ENCODE data around the gene ATMIN. TPM values are rescaled to one million over a fixed set of nuclear protein-coding genes. Genes with fewer than 3 reads are reported as not detected.
A peak's percentile ranks its signal among the peaks of the same experiment; 100 is the strongest.

Gene ATMIN
- total and polyA plus RNA-seq, 2 of the 13 experiments (the other 11 are each of a cell fraction or from before 2014, with no cell fraction given) = 34.6 to 60.4 TPM

GRCh38 chr16:81077076-81077940 lies 41.7 kb downstream of the ATMIN start, which contains the start of gene C16orf46 (continued):
- TF ChIP-seq NFE2L1 (CRISPR knock-in tag; IDR thresholded peaks at IDR 0.05; ENCODE audit: borderline replicate concordance) (no peak), GLI4 (CRISPR knock-in tag; IDR thresholded peaks at IDR 0.05; ENCODE audit: borderline replicate concordance) (peak; percentile 88; the same call in 1 of the 2 replicates), GLMP (CRISPR knock-in tag; IDR thresholded peaks at IDR 0.05; ENCODE audit: borderline replicate concordance) (no peak), SMAD9 (CRISPR knock-in tag; IDR thresholded peaks at IDR 0.05) (no peak), SRSF9 (IDR thresholded peaks at IDR 0.05; ENCODE audit: borderline replicate concordance, insufficient read depth, low read depth, low read length, poor library complexity, severe bottlenecking) (no peak), SAFB2 (CRISPR knock-in tag; IDR thresholded peaks at IDR 0.05; ENCODE audit: borderline replicate concordance, low read depth) (peak; percentile 38; the same call in 1 of the 2 replicates), ZNF572 (CRISPR knock-in tag; IDR thresholded peaks at IDR 0.05) (peak; percentile 92), ZNF326 (CRISPR knock-in tag; IDR thresholded peaks at IDR 0.05; ENCODE audit: borderline replicate concordance) (no peak), ZNF124 (CRISPR knock-in tag; IDR thresholded peaks at IDR 0.05) (peak; percentile 88), HES4 (CRISPR knock-in tag; IDR thresholded peaks at IDR 0.05; ENCODE audit: borderline replicate concordance) (0 out of 2 replicates have a peak, but pooled peaks have one; percentile 73), PBX2 (CRISPR knock-in tag; IDR thresholded peaks at IDR 0.05) (no peak), MTF1 (CRISPR knock-in tag; IDR thresholded peaks at IDR 0.05) (no peak), CEBPG (CRISPR knock-in tag; IDR thresholded peaks at IDR 0.05) (0 out of 2 replicates have a peak, but pooled peaks have one; percentile 17), SNRNP70 (IDR thresholded peaks at IDR 0.05; ENCODE audit: low read depth, low read length) (no peak), RARG (CRISPR knock-in tag; IDR thresholded peaks at IDR 0.05; ENCODE audit: low read depth) (no peak), ZNF879 (CRISPR knock-in tag; IDR thresholded peaks at IDR 0.05) (peak; percentile 79; the same call in 1 of the 2 replicates), PHF20 (CRISPR knock-in tag; IDR thresholded peaks at IDR 0.05) (peak; percentile 93), TMF1 (CRISPR knock-in tag; IDR thresholded peaks at IDR 0.05; ENCODE audit: low read depth) (peak; percentile 92; the same call in 1 of the 2 replicates), ZFX (CRISPR knock-in tag; IDR thresholded peaks at IDR 0.05; ENCODE audit: low read depth) (peak; percentile 100), THAP9 (CRISPR knock-in tag; IDR thresholded peaks at IDR 0.05; ENCODE audit: borderline replicate concordance) (peak; percentile 97), ZBTB25 (CRISPR knock-in tag; IDR thresholded peaks at IDR 0.05) (peak; percentile 72; the same call in 1 of the 2 replicates)
